GM21381 (cell line): ENCODE data around the gene LRRC75A.
"Not testable (repeated sequence)": the region's sequence is repeated elsewhere in the genome, so short reads cannot be mapped to it uniquely, and the experiment has no call there.

Experiments used
- ATAC-seq: cut with Tn5 transposase; IDR thresholded peaks from one replicate; pipeline ENCODE4 v1.9.1; 2021; ENCODE audit warnings: mild to moderate bottlenecking, moderate library complexity; ENCODE audit not compliant: unreplicated experiment

The LRRC75A gene, protein sequence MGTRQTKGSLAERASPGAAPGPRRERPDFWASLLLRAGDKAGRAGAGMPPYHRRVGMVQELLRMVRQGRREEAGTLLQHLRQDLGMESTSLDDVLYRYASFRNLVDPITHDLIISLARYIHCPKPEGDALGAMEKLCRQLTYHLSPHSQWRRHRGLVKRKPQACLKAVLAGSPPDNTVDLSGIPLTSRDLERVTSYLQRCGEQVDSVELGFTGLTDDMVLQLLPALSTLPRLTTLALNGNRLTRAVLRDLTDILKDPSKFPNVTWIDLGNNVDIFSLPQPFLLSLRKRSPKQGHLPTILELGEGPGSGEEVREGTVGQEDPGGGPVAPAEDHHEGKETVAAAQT

DNA sequence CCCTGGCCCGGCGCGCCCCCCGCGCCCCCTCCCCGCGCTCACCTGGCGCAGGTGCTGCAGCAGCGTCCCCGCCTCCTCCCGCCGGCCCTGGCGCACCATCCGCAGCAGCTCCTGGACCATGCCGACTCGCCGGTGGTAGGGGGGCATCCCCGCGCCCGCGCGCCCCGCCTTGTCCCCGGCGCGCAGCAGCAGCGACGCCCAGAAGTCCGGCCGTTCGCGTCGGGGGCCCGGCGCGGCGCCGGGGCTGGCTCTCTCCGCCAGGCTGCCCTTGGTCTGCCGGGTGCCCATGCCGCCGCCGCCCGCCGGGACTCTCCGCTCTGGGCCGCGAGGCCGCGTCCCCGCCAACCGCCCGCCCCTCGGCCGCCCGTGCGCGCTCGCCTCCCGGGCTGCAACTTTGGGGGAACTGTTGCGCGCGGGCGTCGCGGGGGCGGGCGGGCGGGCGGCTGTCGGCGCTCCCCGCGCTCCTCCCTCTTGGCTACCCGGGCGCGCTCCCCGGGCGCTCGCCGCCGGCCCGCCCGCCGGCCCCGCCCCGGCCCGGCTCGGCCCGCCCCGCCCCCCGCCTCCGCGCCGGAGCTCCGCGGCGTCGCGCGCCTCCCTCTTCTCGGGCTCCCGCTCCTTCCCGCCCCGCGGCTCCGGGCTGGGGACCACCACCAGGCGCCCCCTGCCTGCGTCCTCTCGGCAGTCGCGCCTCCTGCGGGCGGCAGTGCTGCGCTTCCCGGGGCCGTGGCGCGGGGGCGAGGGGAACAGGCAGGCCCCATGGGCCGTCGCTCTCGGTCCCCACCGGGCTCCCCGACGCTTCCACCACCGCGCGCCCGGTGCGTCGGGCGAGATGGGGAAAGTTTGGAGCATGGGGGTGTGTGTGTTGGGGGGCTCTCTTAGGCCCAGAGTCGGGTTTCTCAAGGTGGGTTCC is at the start of gene LRRC75A:
Gene LRRC75A, minus strand, starts transcription at position 491 of the 910 bp plus-strand sequence. Its CDS starts 203 bp downstream, at position 288.
- peak; percentile 52 for ATAC-seq

DNA sequence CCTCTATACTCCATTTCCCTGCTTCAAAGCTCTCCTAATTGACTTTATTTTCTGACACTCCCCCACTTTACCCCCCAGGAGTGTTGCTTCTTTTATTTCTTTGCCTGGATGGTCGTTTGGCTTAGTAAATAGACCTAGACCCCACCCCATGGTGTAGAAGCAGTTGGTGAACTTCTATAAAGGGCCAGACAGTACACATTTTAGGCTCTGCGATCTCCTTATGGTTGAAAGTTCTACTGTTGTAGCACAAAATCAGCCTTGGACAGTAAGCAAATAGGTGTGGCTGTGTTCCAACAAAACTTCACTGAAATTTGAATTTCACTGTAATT is 45.1 kb upstream of the LRRC75A start:
- no peak for ATAC-seq

DNA sequence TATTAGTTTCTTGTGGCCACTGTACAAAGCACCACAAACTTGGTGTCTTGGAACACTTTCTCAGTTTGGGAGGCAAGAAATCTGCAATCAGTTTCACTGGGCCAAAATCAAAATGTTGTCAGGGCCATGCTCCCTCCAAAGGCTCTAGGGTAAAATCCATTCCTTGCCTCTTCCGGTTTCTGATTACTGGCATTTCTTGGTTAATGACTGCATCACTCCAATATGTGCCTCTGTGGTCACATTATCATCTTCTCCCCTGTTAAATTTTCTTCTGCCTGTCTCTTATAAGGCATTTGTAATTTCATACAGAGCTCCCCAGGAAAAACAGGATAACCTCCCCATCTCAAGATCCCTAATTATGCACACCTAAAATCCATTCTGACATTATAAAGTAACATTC is 42.2 kb upstream of the LRRC75A start:
- no peak for ATAC-seq

DNA sequence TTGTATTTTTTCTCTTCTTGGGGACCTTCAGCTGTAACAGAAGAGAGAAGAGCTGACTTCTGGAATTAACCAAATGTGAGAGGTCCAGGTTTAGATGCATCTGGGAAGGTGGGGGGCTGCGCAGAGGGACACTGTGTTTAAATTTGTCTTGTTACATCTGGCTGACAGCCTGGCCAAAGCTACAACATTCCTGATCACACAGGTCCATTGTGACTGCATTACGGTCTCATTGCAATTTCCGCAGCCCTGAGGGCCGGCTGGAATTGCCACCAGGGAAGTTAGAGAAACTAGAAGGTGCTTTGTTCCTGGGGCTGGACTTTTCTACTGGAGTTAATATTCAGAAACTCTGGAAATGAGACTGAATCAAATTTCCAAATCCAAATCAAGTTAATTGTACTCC is 37.9 kb upstream of the LRRC75A start:
- ATAC-seq: no peak

DNA sequence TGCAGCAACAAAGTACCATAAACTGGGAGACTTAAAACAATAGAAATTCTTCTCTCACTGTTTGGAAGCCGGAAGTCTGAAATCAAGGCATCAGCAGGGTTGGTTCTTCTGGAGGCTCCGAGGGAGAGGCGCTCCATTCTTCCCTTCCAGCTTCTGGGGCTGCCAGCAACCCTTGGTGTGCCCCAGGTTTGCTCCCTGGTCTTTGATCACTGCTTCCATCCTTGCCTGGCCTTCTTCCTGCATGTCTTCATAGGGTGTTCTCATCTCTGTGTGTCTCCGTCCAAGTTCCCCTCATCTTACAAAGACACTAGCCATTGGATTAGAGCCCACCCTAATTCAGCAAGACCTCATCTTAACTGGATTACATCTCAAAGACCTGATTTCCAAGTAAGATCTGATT is 35.3 kb upstream of the LRRC75A start:
- ATAC-seq: no peak

DNA sequence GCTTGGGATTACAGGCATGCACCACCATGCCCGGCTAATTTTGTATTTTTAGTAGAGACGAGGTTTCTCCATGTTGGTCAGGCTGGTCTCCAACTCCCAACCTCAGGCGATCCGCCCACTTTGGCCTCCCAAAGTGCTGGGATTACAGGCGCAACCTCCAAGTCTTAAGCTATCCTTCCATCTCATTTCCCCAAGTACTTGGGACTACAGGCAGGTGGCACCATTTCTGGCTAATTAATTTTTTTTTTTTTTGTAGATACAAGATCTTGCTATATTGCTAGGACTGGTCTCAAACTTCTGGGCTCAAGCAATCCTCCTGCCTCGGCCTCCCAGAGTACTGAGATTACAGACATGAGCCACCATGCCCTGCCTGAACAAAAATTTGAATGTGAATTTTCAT is 33.6 kb upstream of the LRRC75A start:
- not testable (repeated sequence) for ATAC-seq

DNA sequence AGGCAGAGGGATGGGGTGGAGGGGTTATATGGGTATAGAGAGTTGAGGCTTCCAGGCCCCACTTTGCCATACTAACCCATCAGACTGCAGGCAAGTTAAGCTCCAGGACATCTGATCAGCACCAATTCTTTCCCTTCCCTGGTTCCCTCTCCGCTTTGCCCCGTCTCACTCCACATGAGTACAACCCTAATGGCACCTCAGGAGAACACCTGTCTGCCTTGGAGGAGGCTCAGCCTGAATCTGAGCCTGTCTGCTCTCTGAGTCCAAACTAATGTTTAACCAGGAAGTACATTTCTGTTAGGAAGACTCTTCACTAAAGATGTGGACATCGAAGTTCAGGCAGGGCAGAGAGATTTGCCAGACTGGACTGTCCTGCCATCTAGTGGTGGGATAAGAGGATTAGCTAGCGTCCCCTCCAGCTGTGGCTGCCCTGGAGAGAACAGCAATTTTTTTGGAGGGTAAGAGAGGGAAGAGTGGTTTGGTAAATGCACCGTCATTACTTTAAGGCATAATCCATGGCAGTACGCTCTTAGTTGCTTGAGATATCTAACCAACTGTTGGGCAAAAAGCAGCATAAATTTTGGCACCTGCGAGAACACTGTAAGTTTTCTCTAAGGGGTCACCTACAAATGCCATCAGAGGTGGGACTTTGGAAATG is 29.2 kb upstream of the LRRC75A start:
- peak; percentile 52 for ATAC-seq

DNA sequence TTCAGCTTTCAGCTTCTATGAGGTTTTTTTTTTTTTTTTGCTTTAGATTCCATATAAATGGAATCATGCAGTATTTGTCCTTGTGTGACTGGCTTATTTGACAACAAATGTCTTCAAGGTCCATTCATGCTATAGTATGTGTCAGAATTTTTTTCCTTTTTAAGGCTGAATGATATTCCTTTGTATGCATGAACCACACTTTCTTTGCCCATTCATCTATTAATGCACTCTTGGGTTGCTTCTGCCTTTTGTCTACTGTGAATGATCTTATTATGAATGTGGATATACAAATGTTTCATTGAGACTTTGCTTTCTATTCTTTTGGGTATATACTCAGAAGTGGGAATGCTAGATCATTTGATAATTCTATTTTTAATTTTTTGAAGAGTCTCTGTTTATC is 27.0 kb upstream of the LRRC75A start:
- ATAC-seq: no peak

DNA sequence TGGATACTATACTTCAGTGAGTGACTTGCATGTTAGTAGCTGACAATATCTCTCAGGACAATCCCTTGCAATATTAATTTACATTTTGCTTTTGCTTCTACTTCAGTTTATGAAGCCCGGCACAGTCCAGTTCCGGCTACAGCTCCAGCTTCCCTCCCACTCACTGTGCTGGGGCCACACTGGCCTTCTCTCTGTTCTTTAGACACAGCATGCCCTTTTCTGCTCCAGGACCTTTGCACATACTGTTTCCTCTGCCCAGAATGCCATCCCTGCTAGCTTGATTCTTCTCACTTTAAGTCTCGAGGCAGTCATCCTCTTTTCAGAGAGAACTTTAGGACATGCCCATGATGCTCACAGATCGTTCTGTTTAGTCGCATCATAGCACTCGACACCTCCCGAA is 25.5 kb upstream of the LRRC75A start:
- ATAC-seq: no peak

DNA sequence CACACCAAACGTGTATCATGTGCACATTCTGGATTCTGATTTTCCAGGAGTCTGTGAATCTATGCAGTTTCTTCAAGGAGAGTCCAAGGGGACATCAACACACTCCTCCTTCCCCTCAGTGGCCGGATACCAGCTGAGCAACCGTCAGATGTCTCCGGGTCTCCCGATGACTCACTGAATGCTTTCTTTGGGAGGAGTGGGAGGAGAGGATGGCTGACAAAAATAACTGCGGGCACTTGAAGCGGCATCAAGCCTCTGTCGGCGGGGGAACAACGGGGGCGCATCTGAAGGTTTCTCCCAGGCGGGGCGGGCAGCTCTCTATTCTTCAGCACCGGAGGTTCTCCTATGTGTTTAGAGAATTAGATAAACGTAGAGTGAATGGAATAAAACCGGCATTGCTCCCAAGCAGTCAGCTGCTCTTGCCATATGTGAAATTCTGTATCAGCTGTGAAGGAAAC is 24.6 kb upstream of the LRRC75A start:
- no peak for ATAC-seq

DNA sequence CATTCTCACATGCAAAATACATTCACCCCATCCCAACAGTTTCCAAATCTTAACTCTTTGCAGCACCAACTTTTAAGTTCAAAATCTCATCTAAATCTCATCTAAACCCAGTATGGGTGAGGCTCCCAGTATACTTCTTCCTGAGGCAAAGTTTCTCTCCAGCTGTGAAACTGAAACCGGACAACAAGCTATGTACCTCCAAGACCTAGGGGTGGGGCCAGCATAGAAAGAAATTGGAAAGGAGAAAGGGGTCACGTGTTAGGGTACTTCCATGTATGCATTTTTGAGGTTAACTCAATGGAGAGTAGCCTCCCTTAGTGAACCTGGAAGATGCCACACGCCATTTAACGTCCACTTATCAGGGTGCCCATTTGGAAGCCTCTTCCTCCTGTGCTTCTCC is 23.9 kb upstream of the LRRC75A start:
- no peak for ATAC-seq

DNA sequence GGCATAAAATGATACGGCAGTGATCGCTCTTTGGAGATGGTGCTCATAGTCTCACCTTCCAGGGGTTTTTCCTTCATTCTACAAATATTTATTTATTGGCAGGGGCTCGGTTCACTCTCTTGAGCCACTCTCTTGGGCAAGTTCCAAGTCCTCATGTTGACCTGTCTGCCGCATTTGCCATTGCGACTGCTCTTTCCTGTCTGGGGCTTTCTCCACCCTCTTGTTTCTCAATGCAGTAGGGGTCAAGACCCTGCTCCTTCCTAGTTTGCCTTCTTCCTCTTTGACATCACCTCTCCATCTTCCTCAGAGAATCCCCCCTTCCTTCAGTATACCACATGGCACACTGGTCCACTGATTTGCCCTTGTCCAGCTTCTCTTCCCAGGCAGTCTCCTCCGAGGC is 21.9 kb upstream of the LRRC75A start:
- no peak for ATAC-seq

DNA sequence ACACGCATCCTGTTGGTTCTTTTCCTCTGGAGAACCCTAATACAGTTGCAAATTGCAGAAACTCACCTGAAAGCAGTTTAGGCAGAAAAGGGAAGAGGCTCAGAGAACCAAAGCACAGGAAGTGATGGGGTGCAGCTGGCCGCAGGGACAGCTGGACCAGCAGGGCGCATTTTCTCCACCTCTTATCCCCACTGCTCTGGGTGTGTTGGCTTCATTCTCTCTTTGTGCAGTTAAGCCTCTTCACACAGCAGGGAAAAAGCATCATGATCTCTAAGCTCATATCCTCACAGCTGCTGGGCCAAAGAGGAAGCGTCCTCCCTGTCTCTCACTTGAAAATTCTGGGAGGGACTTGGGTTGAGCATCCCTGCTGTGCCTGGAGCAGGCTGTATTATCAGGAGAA is 20.0 kb upstream of the LRRC75A start:
- no peak for ATAC-seq

DNA sequence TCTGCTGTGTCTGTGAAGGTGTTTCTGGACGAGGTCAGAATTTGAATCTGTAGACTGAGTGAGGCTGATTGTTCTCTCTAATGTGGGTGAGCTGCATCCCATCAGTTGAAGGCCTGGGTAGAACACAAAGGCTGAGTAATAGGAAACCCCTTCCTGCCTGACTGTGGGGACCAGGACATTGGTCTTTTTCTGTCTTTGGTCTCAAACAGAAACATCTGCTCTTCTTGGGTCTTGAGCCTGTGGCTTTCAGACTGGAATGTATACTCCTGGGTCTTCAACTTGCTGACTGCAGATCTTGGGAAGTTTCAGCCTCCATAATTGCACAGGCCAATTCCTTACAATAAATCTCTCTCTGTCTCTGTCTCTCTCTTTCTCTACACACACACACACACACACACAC is 19.6 kb upstream of the LRRC75A start:
- ATAC-seq: no peak

DNA sequence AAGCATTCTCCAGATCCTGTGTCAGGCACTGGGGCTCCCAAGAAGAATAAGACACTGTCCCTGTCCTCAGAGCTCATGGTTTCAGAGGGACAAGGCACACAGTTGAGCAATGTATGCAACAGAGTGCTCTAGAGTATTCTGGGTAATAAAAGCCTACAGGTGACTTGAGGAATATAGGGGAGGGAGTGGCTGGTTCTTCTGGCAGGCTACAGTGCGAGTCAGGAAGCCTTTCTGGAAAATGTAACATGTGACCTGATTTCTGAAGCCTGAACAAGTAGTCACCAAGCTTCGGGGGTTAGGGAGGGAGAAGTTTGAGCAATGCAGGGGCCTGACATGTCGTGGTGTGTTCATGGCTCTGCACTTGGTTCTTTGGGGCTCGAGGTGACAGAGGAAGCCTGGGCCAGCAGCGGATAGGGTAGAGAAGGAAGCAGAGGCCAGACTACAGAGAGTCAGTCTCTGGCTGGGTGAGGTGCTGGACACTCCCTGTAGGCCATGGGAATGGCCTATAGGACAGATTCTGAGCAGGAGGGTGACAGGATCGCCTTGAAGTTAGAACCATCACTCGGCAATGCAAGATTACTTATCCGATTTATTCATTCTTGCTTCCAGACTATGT is 16.0 kb upstream of the LRRC75A start:
- ATAC-seq: no peak

DNA sequence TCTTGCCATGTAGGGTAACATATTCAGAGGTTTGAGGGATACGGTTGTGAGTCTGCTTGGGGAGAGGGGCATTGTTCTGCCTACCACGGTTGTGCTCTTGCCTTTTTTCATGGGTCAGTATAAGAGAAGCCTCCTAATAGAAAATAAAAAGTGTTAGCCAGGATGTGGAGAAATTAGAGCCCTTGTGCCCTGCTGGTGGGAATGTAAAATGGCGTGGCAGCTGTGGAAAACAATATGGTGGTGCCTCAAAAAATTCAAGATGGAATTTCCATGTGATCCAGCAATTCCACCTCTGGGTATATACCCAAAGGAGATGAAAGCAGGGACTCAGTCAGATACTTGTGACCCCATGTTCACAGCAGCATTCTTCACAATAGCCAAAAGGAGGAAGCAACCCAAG is 14.2 kb upstream of the LRRC75A start:
- no peak for ATAC-seq

DNA sequence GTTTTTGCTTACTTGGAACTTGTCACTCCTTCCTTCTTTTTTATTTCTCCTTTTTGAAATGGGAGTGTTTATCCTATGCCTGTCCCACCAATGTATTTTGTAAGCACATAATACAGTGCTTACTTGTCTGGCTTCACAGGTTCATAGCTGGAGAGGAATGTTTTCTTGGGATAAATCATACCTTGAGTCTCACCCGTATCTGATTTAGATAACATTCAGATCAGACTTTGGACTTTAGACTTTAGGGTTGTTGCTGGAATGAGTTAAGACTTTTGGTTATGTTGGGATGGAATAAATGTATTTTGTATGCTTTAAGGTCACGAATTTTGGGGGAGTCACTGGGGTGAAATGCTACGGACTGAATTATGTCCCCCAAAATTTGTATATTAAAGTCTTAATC is 13.0 kb upstream of the LRRC75A start:
- no peak for ATAC-seq

DNA sequence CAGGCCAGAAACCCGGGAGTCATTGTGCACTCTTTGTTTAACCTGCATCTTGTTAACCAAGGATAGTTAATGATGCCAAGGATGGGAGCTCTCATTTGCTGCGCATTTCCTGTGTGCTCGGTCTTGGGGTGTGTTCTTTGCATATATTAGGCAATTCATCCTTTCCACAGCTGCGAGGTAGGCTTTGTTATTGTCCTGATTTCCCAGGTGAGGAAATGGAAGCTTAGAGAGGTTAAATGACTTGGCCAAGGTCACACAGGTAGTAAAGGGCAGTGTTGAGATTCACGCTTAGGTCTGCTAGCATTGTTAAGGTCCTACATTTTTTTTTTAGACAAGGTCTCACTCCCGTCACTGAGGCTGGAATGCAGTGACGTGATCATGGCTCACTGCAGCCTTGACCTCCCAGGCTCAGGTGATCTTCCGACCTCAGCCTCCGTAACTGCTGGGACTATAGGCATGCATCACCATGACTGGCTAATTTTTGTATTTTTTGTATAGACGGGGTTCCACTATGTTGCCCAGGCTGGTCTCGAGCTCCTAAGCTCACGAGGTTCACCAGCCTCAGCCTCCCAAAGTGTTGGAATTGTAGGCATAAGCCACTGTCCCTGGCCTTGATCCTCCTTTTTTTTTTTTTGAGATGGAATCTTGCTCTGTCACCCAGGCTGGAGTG is 5.0 kb upstream of the LRRC75A start:
- no peak for ATAC-seq

DNA sequence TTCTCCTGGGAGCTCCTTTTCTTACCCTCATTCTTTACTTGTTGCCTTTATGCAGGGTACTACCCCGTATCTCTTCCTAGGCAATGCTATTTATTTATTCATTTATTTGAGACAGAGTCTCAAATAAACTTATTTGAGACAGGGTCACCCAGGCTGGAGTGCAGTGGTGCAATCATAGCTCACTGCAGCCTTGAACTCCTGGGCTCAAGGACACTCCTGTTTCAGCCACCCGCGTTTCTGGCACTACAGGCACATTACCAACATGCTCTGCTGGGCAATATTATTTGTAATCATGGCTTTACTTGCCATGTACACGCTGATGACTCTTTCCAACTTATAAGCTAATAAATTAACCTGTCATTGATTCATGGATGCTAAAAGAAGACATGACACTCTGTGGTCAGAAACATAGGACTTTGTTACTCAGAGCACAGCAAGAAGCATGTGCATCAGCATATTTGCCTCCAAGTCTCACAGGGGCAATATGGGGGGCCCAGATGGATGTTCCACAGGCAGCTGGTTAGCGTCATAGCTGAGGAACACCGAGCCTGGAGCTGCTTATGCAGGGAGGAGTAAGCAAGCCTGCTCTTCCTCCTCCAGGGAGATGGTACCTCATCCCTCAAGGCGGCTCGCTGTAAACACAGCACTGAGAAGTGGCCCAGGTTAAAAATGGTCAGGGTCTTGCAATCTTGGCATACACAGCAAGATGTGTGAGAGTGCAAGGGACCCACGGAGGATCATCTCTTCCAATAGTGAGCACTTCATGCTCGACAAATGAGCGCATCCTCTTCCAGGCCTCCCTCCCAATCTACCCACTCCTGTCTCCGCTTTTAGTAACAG is 4.2 kb upstream of the LRRC75A start:
- ATAC-seq: no peak

DNA sequence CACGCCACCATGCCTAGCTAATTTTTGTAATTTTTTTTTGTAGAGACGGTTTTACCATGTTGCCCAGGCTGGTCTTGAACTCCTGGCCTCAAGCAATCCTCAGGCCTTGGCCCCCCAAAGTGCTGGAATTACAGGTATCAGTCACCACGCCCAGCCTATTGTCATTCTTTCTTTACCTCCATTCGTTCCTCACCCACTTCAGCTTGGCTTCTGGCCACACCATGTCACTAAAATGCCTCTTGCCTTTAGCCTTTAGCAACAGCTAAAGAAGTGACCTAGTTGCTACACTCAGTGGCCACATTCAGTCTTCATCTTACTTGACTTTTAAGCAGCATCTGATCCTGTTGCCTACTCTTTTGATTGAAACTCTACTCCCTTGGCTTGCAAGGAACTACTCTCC is 3.6 kb upstream of the LRRC75A start:
- ATAC-seq: no peak
